ENCODE results near the gene RBM24. TPM values are rescaled to one million over a fixed set of nuclear protein-coding genes. Genes with fewer than 3 reads are reported as not detected.

RBM24 gene
- total RNA-seq, 1 donor from 2014 or later = 189 TPM

DNA sequence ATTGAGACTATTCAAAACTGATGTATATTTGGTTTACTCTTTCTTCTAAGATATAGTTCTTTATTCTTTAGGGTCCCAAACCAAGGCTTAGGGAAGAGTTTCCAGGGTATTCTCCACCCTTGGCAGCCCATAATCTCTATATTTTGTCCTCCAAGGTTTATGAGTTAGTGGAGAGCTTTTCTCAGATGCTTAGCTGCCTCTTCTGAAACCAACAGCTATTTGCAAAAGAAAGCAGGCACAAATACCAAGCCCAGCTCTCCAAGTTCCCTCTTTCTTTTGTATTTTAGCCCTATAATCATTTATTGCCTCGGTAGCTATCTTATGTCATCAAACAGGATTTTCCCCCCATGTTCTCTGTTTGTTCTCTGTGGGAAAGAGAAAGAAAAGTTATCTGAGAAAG, 39.1 kb upstream of the RBM24 start:
- no peak overlapping the region for H3K27ac ChIP-seq (replicated peaks)
- no peaks in the 10 kb centered on the region for H3K27me3 ChIP-seq (ENCODE audit: low read depth)
- H3K36me3 ChIP-seq = no peaks in the 10 kb centered on the region
- H3K4me3 ChIP-seq = no peak overlapping the region
- intact Hi-C loops (cut with micrococcal nuclease) = no loop called here
- TF ChIP-seq, protein P1, sequence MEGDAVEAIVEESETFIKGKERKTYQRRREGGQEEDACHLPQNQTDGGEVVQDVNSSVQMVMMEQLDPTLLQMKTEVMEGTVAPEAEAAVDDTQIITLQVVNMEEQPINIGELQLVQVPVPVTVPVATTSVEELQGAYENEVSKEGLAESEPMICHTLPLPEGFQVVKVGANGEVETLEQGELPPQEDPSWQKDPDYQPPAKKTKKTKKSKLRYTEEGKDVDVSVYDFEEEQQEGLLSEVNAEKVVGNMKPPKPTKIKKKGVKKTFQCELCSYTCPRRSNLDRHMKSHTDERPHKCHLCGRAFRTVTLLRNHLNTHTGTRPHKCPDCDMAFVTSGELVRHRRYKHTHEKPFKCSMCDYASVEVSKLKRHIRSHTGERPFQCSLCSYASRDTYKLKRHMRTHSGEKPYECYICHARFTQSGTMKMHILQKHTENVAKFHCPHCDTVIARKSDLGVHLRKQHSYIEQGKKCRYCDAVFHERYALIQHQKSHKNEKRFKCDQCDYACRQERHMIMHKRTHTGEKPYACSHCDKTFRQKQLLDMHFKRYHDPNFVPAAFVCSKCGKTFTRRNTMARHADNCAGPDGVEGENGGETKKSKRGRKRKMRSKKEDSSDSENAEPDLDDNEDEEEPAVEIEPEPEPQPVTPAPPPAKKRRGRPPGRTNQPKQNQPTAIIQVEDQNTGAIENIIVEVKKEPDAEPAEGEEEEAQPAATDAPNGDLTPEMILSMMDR (IDR thresholded peaks at IDR 0.05; ENCODE audit: borderline replicate concordance) = no peak
- DNase-seq = no peak
- no peaks in the 10 kb centered on the region for H3K4me1 ChIP-seq
- H3K9me3 ChIP-seq (replicated peaks) = peaks cover 9% of the 10 kb centered on the region

- Histone ChIP-seq H3K9me3 (replicated peaks) (no peaks in the 10 kb centered on the region), H3K36me3 (no peaks in the 10 kb centered on the region), H3K27ac (replicated peaks) (no peak overlapping the region), H3K4me1 (no peaks in the 10 kb centered on the region), H3K4me3 (no peak overlapping the region), H3K27me3 (ENCODE audit: low read depth) (no peaks in the 10 kb centered on the region)
- no peak for DNase-seq
- TF ChIP-seq, protein P1 (IDR thresholded peaks at IDR 0.05; ENCODE audit: borderline replicate concordance) = no peak
- intact Hi-C loops (cut with micrococcal nuclease) = no loop called here
Observed at GRCh38 chr6:17250237-17250636, 30.9 kb upstream of the RBM24 start.

DNA sequence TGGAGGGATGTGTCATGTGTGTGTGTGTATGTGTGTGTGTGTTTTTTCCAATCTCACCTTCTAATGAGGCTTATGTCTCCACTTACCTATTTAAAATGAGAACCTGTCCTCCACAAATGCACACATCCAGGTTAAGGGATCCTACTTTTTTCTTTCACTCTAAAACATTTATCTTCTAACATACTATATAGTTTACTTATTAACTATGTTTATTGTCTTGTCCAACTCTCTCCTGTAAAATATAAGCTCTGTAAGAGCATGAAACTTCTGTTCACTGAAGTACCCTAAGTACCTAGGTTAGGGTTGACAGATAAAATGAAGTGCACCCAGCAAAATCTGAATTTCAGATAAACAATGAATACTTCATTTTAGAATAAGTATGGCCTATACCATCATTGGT, 29.2 kb upstream of the RBM24 start:
- H3K27ac ChIP-seq (replicated peaks) = no peak overlapping the region
- H3K36me3 ChIP-seq = no peaks in the 10 kb centered on the region
- intact Hi-C loops (cut with micrococcal nuclease) = no loop called here

GRCh38 chr6:17258749-17259148, 22.4 kb upstream of the RBM24 start:
- no peaks in the 10 kb centered on the region for H3K27me3 ChIP-seq (ENCODE audit: low read depth)
- no peak for DNase-seq
- H3K9me3 ChIP-seq (replicated peaks) = no peaks in the 10 kb centered on the region
- TF ChIP-seq, protein P1 (IDR thresholded peaks at IDR 0.05; ENCODE audit: borderline replicate concordance) = peak; percentile 30
- H3K4me1 ChIP-seq = peaks cover 16% of the 10 kb centered on the region
- peak overlapping the region; percentile 63 for H3K27ac ChIP-seq (replicated peaks)
- intact Hi-C loops (cut with micrococcal nuclease) = no loop called here
- no peak overlapping the region for H3K4me3 ChIP-seq
- no peaks in the 10 kb centered on the region for H3K36me3 ChIP-seq

More for the DNA sequence above, 29.2 kb upstream of the RBM24 start:
- TF ChIP-seq, protein P1 (IDR thresholded peaks at IDR 0.05; ENCODE audit: borderline replicate concordance) = no peak
- H3K4me3 ChIP-seq = no peak overlapping the region
- no peak for DNase-seq
- no peaks in the 10 kb centered on the region for H3K4me1 ChIP-seq
- H3K27me3 ChIP-seq (ENCODE audit: low read depth) = no peaks in the 10 kb centered on the region
- no peaks in the 10 kb centered on the region for H3K9me3 ChIP-seq (replicated peaks)

DNA sequence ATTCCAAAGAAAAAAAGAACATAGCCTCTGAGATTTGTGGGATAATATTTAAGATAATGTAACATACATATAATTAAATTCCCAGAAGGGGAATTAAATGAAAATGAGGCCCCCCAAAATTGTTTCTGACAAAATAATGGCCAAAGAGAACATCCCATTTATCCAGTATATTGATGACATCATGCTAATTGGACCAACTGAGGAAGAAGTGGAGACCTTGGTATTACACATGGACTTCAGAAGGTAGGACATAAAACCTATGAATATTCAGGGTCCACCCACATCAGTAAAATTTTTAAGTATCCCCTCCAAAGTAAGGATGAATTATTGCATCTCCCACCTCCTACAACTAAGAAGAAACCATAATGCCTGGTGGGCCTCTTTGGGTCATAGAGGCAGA, 15.6 kb upstream of the RBM24 start:
- intact Hi-C loops (cut with micrococcal nuclease) = no loop called here
- Histone ChIP-seq H3K4me1 (peaks cover 14% of the 10 kb centered on the region), H3K36me3 (no peaks in the 10 kb centered on the region), H3K27ac (replicated peaks) (no peak overlapping the region), H3K9me3 (replicated peaks) (no peaks in the 10 kb centered on the region), H3K4me3 (no peak overlapping the region), H3K27me3 (ENCODE audit: low read depth) (no peaks in the 10 kb centered on the region)
- TF ChIP-seq, protein P1 (IDR thresholded peaks at IDR 0.05; ENCODE audit: borderline replicate concordance) = no peak
- no peak for DNase-seq

DNA sequence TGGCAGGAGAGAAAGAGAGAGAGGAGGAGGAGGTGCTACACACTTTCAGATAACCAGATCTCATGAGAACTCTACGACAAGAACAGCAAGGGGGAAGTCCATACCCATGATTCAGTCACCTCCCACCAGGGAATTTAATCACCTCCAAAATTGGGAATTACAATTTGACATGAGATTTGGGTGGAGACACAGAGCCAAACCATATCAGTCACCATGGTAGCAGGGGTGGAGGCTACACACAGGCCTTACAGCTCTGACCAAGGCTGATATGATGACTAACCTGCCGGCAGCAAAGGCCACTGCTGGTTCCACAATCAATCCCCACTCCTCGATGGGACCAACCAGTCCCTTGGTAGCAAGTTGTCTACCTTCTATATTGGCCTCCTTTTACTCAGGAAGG, 13.6 kb upstream of the RBM24 start:
- H3K27ac ChIP-seq (replicated peaks) = no peak overlapping the region
- H3K9me3 ChIP-seq (replicated peaks) = no peaks in the 10 kb centered on the region
- no peak for DNase-seq
- no peaks in the 10 kb centered on the region for H3K36me3 ChIP-seq
- H3K27me3 ChIP-seq (ENCODE audit: low read depth) = no peaks in the 10 kb centered on the region
- intact Hi-C loops (cut with micrococcal nuclease) = no loop called here
- H3K4me3 ChIP-seq = no peak overlapping the region
- TF ChIP-seq, protein P1 (IDR thresholded peaks at IDR 0.05; ENCODE audit: borderline replicate concordance) = no peak
- H3K4me1 ChIP-seq = peaks cover 20% of the 10 kb centered on the region

Data from left ventricle myocardium inferior (tissue), 1 donor.